Activated naive CD4-positive, alpha-beta T cell (primary cell): ENCODE measurements around the gene PRKCE.

ENCODE experiments used
- DNase-seq, 4 experiments: peaks; one replicate each; lab custom pipeline; 2025; lab: John Stamatoyannopoulos, UW

The PRKCE gene

GRCh38 chr2:45936623-45936979 is 285.1 kb downstream of the PRKCE start:
- DNase-seq = no peak

DNA sequence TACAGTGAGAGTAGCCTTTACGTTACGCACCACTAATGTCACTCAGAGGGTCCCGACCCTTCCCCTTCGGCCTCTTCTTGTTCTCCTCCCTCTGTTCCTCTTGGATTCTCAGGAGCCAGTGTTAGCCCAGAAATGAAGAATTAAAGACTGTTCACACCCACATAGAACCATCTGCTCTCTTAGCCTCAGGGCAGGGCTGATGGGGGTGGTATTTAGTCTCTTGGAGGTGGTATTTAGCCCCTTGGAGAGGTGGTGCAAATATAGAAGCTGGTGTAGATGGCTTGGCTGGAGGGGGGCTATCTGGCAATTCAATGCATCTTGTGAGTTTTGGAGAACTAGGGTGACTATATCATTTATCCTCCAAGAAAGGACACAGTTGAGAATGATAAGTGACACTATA is 286.5 kb downstream of the PRKCE start:
- DNase-seq = no peak

- no peak for DNase-seq
Observed at GRCh38 chr2:45938649-45939511, 287.4 kb downstream of the PRKCE start.

DNA sequence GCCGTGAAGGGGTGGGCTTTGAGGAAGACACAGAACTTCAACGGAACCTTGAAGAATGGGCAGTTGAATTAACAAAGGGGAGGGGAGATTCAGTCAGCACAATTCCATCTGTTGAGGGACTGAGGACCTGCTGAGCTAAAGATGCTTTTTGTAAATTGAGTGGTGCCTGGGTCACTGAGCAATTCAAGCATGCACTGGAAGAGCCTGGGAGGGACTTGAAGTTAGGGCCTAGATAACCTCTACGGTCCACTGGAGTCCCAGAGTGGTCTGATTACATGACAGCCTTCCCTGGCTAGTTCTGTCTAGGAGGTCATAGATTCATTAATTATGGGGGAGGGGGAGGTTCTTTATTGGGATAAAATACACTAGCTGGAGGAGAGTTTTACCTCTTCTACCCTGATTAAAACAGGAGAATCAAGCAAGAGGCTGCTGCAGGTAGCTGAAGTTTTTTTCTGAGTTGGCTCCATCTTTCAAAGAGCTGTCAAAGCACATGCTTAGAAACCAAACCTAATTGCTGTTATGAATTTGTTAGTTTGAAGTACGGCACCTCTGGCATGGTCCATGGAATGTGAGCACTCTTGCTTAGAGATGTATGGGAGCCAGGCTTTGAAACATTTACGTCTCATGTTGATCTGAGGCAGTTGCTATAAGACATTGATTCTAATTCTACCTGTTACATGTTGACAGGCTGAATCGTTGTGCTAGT is 290.2 kb downstream of the PRKCE start:
- no peak for DNase-seq

- no peak for DNase-seq
Observed at GRCh38 chr2:45942237-45942738, 290.8 kb downstream of the PRKCE start.

DNA sequence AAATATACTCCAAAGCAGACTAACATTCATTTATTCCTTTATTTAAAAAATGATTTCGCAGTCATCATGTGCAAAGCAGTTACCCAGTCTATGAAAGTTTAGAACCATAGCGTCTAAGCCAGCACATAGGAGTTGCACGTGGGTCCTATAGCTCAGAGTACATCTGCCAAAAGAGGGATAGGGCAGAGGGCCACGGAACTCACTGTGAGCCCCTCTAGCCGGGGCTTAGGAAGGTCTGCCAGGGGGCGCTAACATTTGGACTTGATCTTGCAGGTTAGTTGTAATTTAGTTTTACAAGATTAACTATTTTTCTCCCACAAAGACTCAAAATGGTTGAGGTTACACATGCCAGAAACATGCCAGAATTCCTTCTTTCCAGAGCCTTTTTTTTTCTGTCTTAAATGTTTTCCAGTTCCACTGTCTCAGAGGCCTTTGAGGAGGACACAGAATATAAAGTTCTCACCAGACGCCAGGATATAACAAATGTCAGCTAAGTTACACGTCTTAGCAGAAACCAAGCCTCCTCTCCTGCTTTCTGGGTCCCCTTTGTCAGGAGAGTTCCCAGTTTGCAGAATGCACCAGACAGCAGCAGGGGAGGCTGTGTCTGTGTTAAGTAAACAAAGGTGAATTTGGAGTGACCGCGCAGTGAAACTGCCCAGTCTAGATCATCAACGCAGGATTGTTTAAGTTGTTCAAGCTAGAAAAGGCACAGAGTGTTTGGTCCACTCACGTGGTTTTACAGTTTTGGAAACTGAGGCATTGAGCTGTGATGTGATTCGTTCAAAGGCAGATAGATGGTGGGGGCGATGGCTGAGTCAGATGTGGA is 292.0 kb downstream of the PRKCE start:
- no peak for DNase-seq

DNA sequence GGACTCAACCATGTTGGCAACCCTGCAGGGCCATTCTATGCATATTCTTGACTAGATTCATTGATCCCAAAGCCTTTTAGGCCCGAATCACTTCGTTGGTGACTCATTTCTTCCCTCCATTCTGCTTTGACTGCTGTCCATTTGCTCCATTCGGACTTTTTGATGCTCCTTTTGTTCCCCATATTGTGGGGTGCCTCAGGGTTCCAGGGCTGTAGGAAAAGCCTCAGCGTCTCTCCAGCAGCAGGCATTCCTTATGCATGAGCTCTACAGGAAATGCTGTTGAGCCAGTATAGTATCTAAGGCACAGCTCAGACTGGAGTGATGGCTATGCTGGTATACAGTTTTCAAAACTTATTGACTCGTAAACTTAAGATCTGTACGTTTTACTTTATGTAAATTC is 292.6 kb downstream of the PRKCE start:
- no peak for DNase-seq

GRCh38 chr2:45945302-45945717 is 293.8 kb downstream of the PRKCE start:
- no peak for DNase-seq

DNA sequence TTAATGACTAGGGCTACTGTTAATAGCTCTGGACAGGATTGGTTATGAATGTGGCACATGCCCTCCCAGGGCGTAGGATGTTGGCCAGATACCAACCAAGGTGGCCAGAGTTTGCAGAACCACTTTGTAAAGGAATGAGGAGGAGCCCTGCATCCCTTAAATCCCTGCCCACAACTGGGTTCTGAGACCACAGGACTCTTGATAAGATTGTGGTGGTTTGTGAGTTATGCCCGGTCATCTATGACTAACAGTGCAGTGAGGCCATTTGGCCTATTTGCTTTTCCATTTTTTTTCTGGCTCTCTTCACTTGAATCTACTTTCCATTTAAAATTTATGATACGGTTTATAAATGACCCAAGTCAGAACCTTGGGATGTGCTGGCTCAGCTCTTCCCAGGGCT is 294.5 kb downstream of the PRKCE start:
- no peak for DNase-seq

DNA sequence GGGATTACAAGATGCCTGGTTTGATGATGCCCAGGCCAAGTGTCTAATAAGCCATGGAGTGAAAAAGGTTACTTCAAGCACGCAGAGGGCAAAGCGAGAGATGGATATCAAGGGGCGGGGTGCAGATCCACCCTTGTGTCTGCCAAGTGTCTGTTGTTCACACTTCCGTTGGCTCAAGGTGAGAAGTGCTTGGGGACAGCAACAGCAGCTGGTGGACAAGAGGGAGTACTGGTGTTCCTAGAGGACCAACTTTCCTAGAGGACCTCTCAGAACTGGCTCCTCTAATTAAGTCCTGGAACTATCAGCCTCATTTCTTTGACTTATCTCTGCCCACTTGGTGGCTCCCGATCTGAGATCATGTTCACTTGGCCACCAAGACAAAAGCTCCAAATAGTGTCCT is 299.1 kb downstream of the PRKCE start:
- DNase-seq = no peak

DNA sequence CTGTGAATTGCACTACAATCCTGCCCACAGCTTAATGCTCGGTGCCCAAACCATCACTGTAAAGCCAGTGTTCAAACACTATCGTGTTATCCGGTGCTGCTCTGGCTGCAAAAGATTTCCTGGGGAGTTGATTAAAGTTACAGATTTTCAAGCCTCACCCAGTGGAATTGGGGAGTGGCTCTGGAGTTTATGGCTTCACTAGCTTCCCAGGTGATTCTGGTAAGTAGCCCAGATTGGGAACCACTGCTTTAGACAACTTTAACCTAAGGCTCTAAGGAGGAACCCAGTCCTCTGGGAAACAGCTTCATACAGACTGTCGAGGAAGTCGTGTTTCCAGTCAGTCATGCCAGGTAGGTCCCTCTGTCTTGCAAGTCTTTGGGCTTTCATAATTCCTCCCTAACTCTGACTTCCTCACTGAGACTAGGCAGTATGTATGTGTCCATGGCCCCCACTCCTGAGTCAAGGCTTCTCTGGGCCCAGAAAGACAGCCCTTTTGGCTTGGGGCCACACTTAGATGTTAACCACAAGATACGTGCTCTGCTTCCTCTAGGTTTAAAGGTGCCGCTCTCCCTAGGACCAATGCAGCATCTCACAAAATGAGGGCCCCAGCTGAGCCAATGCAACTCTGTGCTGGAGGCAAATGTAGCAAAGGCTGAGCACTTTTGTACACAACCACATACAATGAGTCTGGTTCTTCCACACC is 299.7 kb downstream of the PRKCE start:
- no peak for DNase-seq

GRCh38 chr2:45952591-45952990 is 301.1 kb downstream of the PRKCE start:
- no peak for DNase-seq

DNA sequence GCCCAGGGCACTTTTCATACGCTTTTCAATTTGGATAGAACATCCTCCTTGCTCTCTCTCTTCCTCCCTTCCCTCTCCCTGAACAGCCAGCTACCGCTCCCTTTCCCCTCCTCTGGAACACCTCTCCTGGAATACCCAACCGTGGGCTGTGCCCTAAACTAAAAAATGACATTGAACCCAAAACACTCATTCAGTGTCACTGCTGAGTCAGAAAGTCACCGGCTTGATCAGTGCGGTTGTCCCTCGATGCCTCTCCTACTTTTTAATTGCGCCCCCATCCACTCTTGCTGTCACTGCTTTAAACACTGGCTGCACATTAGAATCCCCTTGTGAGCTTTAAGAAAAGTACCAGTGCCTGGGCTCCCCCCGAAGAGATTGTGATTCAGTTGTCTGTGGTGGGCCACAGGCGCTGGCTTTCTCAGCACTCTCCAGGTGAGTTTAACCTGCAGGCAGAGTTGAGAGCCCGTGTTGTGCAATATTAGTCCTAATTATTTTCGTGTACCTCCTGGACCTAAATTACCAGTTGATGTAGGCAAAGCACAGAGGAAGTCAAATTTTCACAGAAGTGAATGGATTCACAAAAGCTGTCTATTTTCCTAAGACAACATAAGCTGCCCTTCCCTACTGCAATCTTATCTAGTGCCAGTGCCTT is 302.0 kb downstream of the PRKCE start:
- DNase-seq = no peak

DNA sequence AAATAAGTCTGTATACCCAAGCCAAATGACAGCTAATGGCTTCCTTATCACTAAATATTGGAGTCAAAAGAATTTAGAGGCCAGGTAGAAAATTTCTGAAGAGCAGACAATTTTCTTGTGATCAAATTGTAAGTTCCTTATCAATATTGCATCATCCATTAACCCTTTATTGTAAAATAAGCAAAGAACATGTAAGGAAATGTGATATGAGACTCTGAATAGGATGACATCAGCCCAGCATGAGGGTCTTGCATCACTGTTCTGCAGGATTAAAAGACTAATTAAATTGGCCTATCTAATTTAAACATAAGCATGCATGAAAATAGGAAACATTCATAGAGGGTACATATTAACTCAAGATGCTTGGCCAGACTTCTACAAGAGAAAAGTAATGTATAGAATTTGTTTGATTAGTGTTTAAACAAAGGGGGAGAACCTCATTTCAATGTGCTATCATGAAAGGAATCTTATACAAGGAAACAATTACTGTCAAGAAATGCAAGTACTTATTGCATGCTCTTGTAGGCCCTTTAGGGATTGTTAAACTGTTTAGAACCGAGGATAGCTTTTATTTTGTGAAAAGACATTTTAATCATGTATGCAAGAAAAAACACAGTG is 302.9 kb downstream of the PRKCE start:
- DNase-seq = no peak

DNA sequence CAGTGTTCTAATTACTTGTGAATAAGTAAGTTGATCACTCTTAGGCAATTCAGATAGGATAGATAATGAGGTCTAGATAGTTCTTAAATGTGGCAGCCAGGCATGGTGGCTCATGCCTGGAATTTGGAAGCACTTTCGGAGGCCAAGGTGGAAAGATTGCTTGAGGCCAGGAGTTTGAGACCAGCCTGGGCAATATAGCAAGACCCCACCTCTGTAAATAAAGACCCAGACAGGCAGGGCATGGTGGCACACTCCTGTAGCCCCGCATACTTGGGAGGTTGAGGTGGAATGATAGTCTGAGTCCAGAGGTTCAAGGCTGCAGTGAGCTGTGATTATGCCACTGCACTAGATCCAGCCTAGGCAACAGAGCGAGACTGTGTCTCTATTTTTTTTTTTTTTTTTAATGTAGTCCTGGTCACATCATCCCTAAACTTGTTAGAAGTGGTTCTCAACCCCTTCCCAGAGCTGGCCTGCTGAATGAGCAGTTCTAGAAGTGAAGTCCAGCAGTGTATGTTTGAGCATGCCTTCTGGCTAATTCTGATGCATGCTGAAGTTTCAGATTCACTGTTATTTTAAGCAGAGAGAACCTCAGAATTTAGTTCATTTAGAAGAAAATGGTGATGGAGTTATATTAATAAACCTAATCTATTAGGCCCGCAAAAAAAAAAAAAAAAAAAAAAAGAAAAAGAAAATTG is 306.2 kb downstream of the PRKCE start:
- no peak for DNase-seq

GRCh38 chr2:45960057-45960863 is 308.8 kb downstream of the PRKCE start:
- DNase-seq = no peak

GRCh38 chr2:45962177-45962921 is 310.9 kb downstream of the PRKCE start:
- DNase-seq = no peak

DNA sequence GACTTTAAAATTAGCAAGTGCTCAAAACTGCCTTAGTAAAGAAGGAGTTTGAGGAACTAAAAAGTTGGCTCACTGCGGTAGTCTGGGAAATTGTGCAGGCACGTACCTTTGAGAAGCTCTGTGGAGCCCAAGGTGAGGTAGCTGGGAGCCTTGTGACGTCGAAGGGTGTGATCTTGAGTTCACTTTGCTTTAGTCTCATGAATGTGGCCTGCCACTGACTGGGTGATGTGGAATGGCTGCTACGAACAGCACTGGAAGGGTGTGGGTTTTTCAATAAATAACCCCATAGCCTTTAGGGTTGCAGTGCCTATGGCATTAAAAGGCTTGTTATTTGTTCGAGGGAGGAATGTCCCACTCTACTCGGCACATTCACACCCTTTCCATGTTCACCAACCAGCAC is 312.3 kb downstream of the PRKCE start:
- no peak for DNase-seq
